ENCODE measurements around the gene RIPPLY3. TPM values are rescaled to one million over a fixed set of nuclear protein-coding genes. Genes with fewer than 3 reads are reported as not detected.

The RIPPLY3 gene
- total and polyA plus RNA-seq, 7 donors = not detected

DNA sequence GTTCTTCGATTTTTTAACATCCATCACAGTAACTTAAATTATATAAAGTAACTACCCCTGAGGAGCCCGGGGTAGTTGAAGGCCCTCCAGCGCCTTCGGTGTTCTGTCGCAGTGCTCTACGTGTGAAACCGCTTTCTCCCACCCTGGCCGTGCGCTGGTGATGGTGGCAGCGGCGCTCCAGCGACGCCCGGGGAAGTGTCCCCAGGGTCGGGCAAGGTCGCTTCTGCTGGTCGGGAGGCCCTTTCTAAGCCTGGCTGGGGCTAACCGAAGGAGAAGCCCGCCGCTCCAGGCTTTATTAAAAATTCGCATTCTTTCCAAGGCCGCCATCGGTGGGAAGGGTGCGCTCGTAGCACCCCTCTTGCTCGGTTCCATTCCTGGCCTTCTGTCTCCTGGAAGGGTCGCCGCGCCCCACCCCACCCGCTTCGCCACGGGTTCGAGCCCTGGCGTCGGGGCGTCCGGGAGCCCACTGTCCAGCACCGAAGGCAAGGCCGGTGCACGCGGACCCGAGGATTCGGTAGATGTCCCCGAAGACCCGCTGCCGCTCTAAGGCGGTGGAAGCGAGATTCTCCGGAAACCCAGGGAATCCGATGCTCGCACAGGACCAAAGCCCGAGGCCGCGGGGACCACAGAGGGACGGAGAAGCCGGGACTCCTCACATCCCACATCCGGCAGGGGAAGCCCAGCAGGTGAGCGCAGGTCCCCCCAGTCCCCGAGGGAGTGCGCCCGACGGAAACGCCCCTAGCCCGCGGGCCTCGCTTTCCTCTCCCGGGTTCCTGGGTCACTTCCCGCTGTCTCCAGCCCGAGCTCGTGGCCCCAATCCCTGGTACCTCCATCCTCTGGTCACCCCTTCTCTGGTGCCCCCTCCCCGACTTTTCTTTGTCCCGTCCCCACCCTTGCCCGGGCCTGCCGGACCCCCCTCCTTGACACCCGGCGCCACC lies 685 bp upstream of the RIPPLY3 start:
- Histone ChIP-seq H3K4me3 (peak overlapping the region; percentile 62), H3K27me3 (ENCODE audit: insufficient read depth in 3 of 3, low read length in 2 of 3) (peaks cover 0 to 37% (median 20%) of the 10 kb centered on the region in 3 donors), H3K9me3 (no peaks in the 10 kb centered on the region), H3K27ac (no peak overlapping the region), H3K4me1 (no peaks in the 10 kb centered on the region), H3K36me3 (ENCODE audit: insufficient read depth in 1 of 2, low read depth in 1 of 2) (no peaks in the 10 kb centered on the region)
- DNase-seq (no peak), ATAC-seq (no peak)
- 21 to 25% (median 21%) methylated on average over 70 to 76 of the region's 76 CpGs for WGBS, 3 donors
- intact Hi-C loops (cut with DNase I) = no loop called here
- TF ChIP-seq, protein P1, sequence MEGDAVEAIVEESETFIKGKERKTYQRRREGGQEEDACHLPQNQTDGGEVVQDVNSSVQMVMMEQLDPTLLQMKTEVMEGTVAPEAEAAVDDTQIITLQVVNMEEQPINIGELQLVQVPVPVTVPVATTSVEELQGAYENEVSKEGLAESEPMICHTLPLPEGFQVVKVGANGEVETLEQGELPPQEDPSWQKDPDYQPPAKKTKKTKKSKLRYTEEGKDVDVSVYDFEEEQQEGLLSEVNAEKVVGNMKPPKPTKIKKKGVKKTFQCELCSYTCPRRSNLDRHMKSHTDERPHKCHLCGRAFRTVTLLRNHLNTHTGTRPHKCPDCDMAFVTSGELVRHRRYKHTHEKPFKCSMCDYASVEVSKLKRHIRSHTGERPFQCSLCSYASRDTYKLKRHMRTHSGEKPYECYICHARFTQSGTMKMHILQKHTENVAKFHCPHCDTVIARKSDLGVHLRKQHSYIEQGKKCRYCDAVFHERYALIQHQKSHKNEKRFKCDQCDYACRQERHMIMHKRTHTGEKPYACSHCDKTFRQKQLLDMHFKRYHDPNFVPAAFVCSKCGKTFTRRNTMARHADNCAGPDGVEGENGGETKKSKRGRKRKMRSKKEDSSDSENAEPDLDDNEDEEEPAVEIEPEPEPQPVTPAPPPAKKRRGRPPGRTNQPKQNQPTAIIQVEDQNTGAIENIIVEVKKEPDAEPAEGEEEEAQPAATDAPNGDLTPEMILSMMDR (IDR thresholded peaks at IDR 0.05) = no peak

DNA sequence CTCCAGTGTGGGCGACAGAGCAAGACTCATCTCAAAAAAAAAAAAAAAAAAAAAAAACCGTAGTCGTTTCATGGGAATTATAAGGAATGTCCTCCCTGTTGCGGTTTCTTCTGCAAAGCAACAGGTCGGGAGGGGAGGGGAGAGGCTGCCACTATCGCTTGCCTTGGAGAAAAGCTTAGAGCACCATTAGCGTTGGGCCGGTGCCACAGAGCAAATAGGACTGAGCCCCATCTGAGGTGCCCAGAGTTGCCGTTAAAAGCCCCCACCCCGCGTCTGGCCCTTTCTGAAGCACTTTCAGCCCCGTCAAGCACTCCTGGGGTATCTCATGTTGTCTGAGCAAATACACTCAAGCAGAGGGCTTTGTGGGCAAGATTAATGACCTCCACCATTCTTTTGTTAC lies 2.2 kb downstream of the RIPPLY3 start:
- TF ChIP-seq, protein P1 (IDR thresholded peaks at IDR 0.05) = no peak
- no peak overlapping the region for H3K27ac ChIP-seq
- H3K36me3 ChIP-seq (ENCODE audit: insufficient read depth in 1 of 2, low read depth in 1 of 2) = no peaks in the 10 kb centered on the region
- H3K9me3 ChIP-seq = no peaks in the 10 kb centered on the region
- H3K27me3 ChIP-seq (ENCODE audit: insufficient read depth in 3 of 3, low read length in 2 of 3) = peaks cover 0 to 37% (median 20%) of the 10 kb centered on the region in 3 donors
- DNase-seq (no peak), ATAC-seq (no peak)
- H3K4me1 ChIP-seq = no peaks in the 10 kb centered on the region
- WGBS, 3 donors = 79 to 95% (median 83%) methylated on average over 12 of the region's 12 CpGs
- H3K4me3 ChIP-seq = no peak overlapping the region
- intact Hi-C loops (cut with DNase I) = no loop called here

DNA sequence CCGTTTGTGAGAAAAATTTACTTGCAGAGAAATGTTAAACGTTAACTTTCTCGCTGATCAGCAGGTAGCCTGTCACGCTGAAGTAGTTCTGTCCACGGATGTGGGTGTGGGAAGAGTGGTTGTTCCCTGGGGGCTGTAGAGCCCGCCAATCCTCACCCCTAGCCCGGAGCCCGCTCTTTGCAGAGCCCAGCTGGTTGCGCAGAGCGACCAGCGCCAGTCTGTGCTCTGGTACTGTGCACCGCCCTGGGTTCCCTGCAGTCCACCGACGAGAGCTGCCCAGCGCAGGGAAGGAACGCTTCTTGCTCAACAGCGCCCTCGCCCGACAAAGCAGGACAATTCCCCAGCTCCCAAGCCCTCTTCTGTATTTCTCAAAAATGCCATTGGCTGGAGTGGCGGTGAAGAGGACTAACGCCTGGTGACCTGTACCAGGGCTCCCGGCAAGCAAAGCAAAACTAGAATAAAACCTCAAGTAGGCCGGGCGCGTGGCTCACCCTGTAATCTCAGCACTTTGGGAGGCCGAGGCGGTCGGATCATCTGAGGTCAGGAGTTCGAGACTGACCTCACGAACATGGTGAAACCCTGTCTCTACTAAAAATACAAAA lies 3.3 kb downstream of the RIPPLY3 start:
- WGBS, 3 donors = 14 to 16% (median 16%) methylated on average over 30 of the region's 30 CpGs
- intact Hi-C loops (cut with DNase I) = no loop called here
- DNase-seq = peak; percentile 84 to 91
- Histone ChIP-seq H3K4me1 (no peaks in the 10 kb centered on the region), H3K27ac (no peak overlapping the region), H3K4me3 (peak overlapping the region; percentile 48), H3K9me3 (no peaks in the 10 kb centered on the region), H3K27me3 (ENCODE audit: insufficient read depth in 3 of 3, low read length in 2 of 3) (peaks cover 0 to 40% (median 20%) of the 10 kb centered on the region in 3 donors), H3K36me3 (ENCODE audit: insufficient read depth in 1 of 2, low read depth in 1 of 2) (no peaks in the 10 kb centered on the region)
- peak; percentile 94 to 98 (median 96) for ATAC-seq
- TF ChIP-seq, protein P1 (IDR thresholded peaks at IDR 0.05) = peak; percentile 82

DNA sequence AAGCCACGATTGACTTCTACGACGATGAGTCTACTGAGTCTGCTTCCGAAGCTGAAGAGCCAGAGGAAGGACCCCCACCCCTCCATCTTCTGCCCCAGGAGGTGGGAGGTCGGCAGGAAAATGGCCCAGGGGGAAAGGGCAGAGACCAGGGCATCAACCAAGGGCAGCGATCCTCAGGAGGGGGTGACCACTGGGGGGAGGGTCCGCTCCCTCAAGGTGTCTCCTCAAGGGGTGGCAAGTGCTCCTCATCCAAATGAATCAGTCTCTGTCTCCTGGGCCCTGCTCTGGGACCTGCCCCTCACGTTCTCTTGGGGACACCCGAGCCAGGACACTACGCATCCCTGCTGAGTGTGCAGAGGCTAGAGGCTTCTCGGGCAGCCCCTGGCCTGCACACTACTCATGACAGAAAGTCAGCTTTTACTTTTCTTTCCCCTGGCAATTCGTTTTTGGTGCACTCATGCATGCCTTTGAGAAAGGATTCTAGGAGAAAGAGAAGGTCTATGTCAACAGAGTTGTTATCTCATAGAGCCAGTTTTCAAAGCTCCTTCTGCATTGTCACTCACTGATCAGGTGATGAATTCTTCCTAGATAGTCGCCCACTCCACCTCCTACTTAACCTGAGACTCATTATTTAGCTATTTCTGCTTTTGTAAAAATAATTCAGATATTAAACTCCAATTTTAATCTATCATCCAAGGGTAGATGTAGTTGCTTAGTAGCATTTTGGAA lies 11.6 kb downstream of the RIPPLY3 start:
- Histone ChIP-seq H3K27ac (no peak overlapping the region), H3K36me3 (ENCODE audit: insufficient read depth in 1 of 2, low read depth in 1 of 2) (no peaks in the 10 kb centered on the region), H3K9me3 (no peaks in the 10 kb centered on the region), H3K27me3 (ENCODE audit: insufficient read depth in 3 of 3, low read length in 2 of 3) (peaks cover 0 to 3% (median 0%) of the 10 kb centered on the region in 3 donors), H3K4me1 (no peaks in the 10 kb centered on the region), H3K4me3 (no peak overlapping the region)
- no peak for ATAC-seq
- DNase-seq = no peak
- intact Hi-C loops (cut with DNase I) = no loop called here
- TF ChIP-seq, protein P1 (IDR thresholded peaks at IDR 0.05) = no peak
- WGBS, 3 donors = 73 to 79% (median 77%) methylated on average over 12 to 13 of the region's 13 CpGs
